K562 (cell line): ENCODE measurements around the gene FSTL1. TPM values are rescaled to one million over a fixed set of nuclear protein-coding genes. Genes with fewer than 3 reads are reported as not detected.

Experiments used
- ATAC-seq: fragments of 200-7000 bp; cut with Tn5 transposase; 3 replicates; pipeline ENCODE4 v1.9.1; 2020; ENCODE audit warnings: moderate library complexity
- BruUV-seq: library from RNA; stranded (reverse); fragments of 400-500 nt; replicated peaks from 2 replicates; lab custom pipeline; 2021; lab: Mats Ljungman, UMichigan
- CTCF ChIA-PET: fragments of 300-600 bp; formaldehyde crosslinking; extraction: SDS; loops from one replicate; lab custom pipeline; 2021; ENCODE audit warnings: low intra/inter-chr PET ratio; lab: Yijun Ruan, JAX
- POLR2A ChIA-PET: fragments of 300-600, 350-650 bp; sonication (Branson Sonifier 250); formaldehyde crosslinking; extraction: SDS; loops from one replicate; lab custom pipeline; 2021; ENCODE audit warnings: antibody characterized with exemption, inconsistent platforms; lab: Yijun Ruan, JAX
- DNase-seq, 4 experiments: peaks; one replicate each; pipeline versions ENCODE4 v3.0.0 to v3.0.0-alpha.2; 2011 to 2018; ENCODE audit warnings: low spot score in 3 of 4, mixed read lengths in 3 of 4; ENCODE audit errors: extremely low read depth in 1 of 4
- FAIRE-seq: peaks from 2 replicates; lab custom pipeline; 2011; peaks lifted over from hg19 to GRCh38; lab: Jason Lieb, UNC
- H2AFZ ChIP-seq: 2 replicates; pipeline ENCODE4 v1.6.0; 2011; ENCODE audit warnings: low read depth, low read length, control low read depth, inconsistent platforms
- H3K27ac ChIP-seq: fragments of 200-600 bp; 3 replicates; pipeline ENCODE4 v1.8.0; 2011; ENCODE audit warnings: low read depth, mild to moderate bottlenecking, control low read depth, inconsistent platforms, low read length, moderate library complexity, mixed read lengths; ENCODE audit errors: extremely low read depth
- H3K27me3 ChIP-seq, 2 experiments: fragments of 300-600 bp in 1 of 2; 2 replicates in 1 of 2; 3 replicates in 1 of 2; pipeline versions ENCODE4 v1.6.0 to v1.8.0; 2011; ENCODE audit warnings: inconsistent platforms in 2 of 2, low read length in 2 of 2, mild to moderate bottlenecking in 1 of 2, mixed read lengths in 1 of 2, moderate library complexity in 1 of 2; ENCODE audit not compliant: control insufficient read depth in 2 of 2, insufficient read depth in 2 of 2
- H3K36me3 ChIP-seq: fragments of 300-600 bp; 3 replicates; pipeline ENCODE4 v1.8.0; 2011; ENCODE audit warnings: mild to moderate bottlenecking, low read length, inconsistent platforms; ENCODE audit not compliant: control insufficient read depth, insufficient read depth
- H3K4me1 ChIP-seq, 2 experiments: fragments of 200-600 bp in 1 of 2; replicated peaks in 1 of 2; 2 replicates in 1 of 2; 3 replicates in 1 of 2; pipeline versions ENCODE4 v1.5.1 to v1.8.0; 2011; ENCODE audit warnings: inconsistent platforms in 2 of 2, low read length in 2 of 2, mild to moderate bottlenecking in 1 of 2, mixed read lengths in 1 of 2, moderate library complexity in 1 of 2; ENCODE audit not compliant: control insufficient read depth in 2 of 2, insufficient read depth in 2 of 2
- H3K4me2 ChIP-seq: 2 replicates; pipeline ENCODE4 v1.6.1; 2011; ENCODE audit warnings: low read length, control low read depth, inconsistent platforms, mixed read lengths; ENCODE audit not compliant: insufficient read depth
- H3K4me3 ChIP-seq: fragments of 200-600 bp; sonication (generic), shearing (Covaris generic); 2 replicates; pipeline ENCODE4 v1.5.1; 2016; ENCODE audit warnings: control low read depth, inconsistent platforms
- H3K79me2 ChIP-seq: fragments of 200-600 bp; 3 replicates; pipeline ENCODE4 v1.8.0; 2011; ENCODE audit warnings: low read length, inconsistent platforms; ENCODE audit not compliant: control insufficient read depth, insufficient read depth
- H3K9ac ChIP-seq, 2 experiments: 2 replicates each; pipeline versions ENCODE4 v1.6.0 to v1.6.1; 2011; ENCODE audit warnings: low read depth in 2 of 2, low read length in 2 of 2, control low read depth in 1 of 2, inconsistent platforms in 1 of 2, mild to moderate bottlenecking in 1 of 2, mixed read lengths in 1 of 2; ENCODE audit not compliant: insufficient read depth in 1 of 2
- H3K9me1 ChIP-seq: one replicate; pipeline ENCODE4 v1.6.0; 2011; ENCODE audit warnings: inconsistent platforms, mild to moderate bottlenecking, low read length, moderate library complexity; ENCODE audit not compliant: control insufficient read depth, insufficient read depth
- H3K9me3 ChIP-seq: replicated peaks from 2 replicates; pipeline ENCODE4 v1.5.1; 2011; ENCODE audit warnings: low read depth, low read length, inconsistent platforms; ENCODE audit not compliant: control insufficient read depth, insufficient read depth
- H4K20me1 ChIP-seq: replicated peaks from 2 replicates; pipeline ENCODE4 v1.6.1; 2011; ENCODE audit warnings: low read length, inconsistent platforms, mixed read lengths; ENCODE audit not compliant: control insufficient read depth, insufficient read depth
- MTA2 ChIP-seq: fragments of 450-650 bp; IDR thresholded peaks from 2 replicates; pipeline ENCODE4 v1.6.1; 2016; ENCODE audit warnings: low read depth
- RNF2 ChIP-seq: sonication (generic); IDR thresholded peaks from 2 replicates; pipeline ENCODE4 v1.6.1; 2016
- SMARCC2 ChIP-seq: fragments of 450-650 bp; IDR thresholded peaks from 2 replicates; pipeline ENCODE4 v1.6.1; 2017; ENCODE audit warnings: antibody characterized with exemption, moderate library complexity, mild to moderate bottlenecking, low read depth
- TBL1XR1 ChIP-seq, 2 experiments: IDR thresholded peaks; 2 replicates each; pipeline ENCODE4 v1.6.1; 2012; ENCODE audit warnings: improper control_type of control experiment in 2 of 2, low read length in 2 of 2, mild to moderate bottlenecking in 1 of 2
- ZNF311 ChIP-seq: fragments of 250-450 bp; sonication (Bioruptor Pico); IDR thresholded peaks from 2 replicates; pipeline ENCODE4 v1.4.0; 2020; ENCODE audit warnings: mild to moderate bottlenecking, moderate library complexity
- ZNF561 ChIP-seq: fragments of 450-650 bp; formaldehyde crosslinking; conservative IDR thresholded peaks from 2 replicates; pipeline ENCODE4 v1.4.0; 2020; ENCODE audit warnings: mild to moderate bottlenecking, moderate library complexity
- WGBS: fragments of 100-300 bp; shearing (Covaris generic); methylation state at CpG from one replicate; pipeline ENCODE4 v1.1.6; 2016; ENCODE audit warnings: low coverage, mixed read lengths; ENCODE audit not compliant: insufficient coverage; ENCODE audit errors: missing lambda C conversion rate; 5-methylcytosine and 5-hydroxymethylcytosine counted together
- in situ Hi-C: fragments of 300-500 bp; cut with MboI; formaldehyde crosslinking; loops from 4 replicates; pipeline ENCODE4 v1.15.0; 2018; ENCODE audit warnings: inconsistent platforms, mixed read lengths
- intact Hi-C: fragments of 100-400 bp; cut with micrococcal nuclease; formaldehyde crosslinking; loops from 2 replicates; pipeline ENCODE4 v1.14.2; 2022
- polyA plus RNA-seq, 8 experiments: library from polyadenylated mRNA; depleted of rRNA in 4 of 8; stranded (reverse) in 5 of 8; unstranded in 3 of 8; fragments of >200 nt; fragmentation: Nextera tagmentation in 2 of 8; fragmentation: Illumina TruSeq in 1 of 8; extraction: Ambion mirVana in 2 of 8; extraction: Trizol in 1 of 8; gene quantifications; 2 replicates each; pipeline versions ENCODE4 v1.2.1 to v1.2.3, GENCODE V29; 2011 to 2014; ENCODE audit warnings: inconsistent platforms in 1 of 8, missing spikeins in 1 of 8
- total RNA-seq, 7 experiments: library from RNA; depleted of rRNA in 6 of 7; stranded (reverse); fragments of >200 nt in 6 of 7; fragmentation: Illumina TruSeq in 2 of 7; extraction: Trizol in 2 of 7; gene quantifications; 2 replicates each; pipeline versions ENCODE4 v1.2.1 to v1.2.3, GENCODE V29; 2011 to 2021; ENCODE audit warnings: low replicate concordance in 1 of 7
- TF ChIP-seq, protein P1 (sequence below): IDR thresholded peaks from 2 replicates; pipeline ENCODE4 v1.6.1; 2011; ENCODE audit not compliant: insufficient read length; ENCODE audit errors: extremely low read depth

FSTL1 gene
- total and polyA plus RNA-seq, 9 of the 15 experiments (the other 6 are each of a cell fraction or from before 2014, with no cell fraction given) = 0.01 to 0.58 (median 0.08) TPM; not detected in 2

DNA sequence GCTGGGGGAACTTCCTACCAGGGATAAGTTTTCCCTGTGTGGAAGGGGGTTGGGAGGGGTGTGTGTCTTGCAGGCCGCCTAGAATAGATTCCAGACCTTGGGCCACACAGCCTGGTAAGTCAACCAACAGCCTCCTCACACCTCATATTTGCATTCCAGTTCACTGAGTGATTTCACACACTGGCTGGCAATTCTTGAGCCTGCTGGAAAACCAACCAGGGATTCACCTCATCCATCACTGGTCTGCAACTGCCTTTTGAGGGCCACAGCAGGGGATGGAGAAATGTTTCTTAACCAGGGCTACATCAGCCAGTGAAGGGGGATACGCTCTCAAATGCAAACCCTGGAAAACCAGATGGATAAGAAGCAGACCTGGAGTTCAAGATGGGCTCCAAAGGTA lies 2.0 kb downstream of the FSTL1 start:
- no peak overlapping the region for H3K4me3 ChIP-seq
- H3K36me3 ChIP-seq = no peaks in the 10 kb centered on the region
- peaks cover 0 to 10% of the 10 kb centered on the region in 2 experiments; a peak in 2 of 5 replicates for H3K4me1 ChIP-seq
- H3K79me2 ChIP-seq = no peaks in the 10 kb centered on the region
- ChIA-PET POLR2A (no interaction called here), CTCF (no interaction called here)
- H2AFZ ChIP-seq = no peak overlapping the region
- in situ Hi-C loops = loop anchor here (25.0 kb wide), 1 partner anchor 561 kb away; no protein-coding TSS in a partner anchor
- WGBS = 7% methylated on average over 2 of the region's 2 CpGs
- H3K27ac ChIP-seq = no peak overlapping the region
- no peaks in the 10 kb centered on the region for H3K9me3 ChIP-seq
- DNase-seq (no peak), FAIRE-seq (no peak), ATAC-seq (no peak)
- H3K9me1 ChIP-seq = no peaks in the 10 kb centered on the region
- BruUV-seq = no TSS peak
- intact Hi-C loops = no loop called here
- H3K9ac ChIP-seq = no peak overlapping the region
- H3K4me2 ChIP-seq = no peak overlapping the region
- peaks cover 7 to 21% of the 10 kb centered on the region in 2 experiments; a peak in 4 of 5 replicates for H3K27me3 ChIP-seq
- TF ChIP-seq ZNF561 = no peak
- no peak for TF ChIP-seq RNF2
- TF ChIP-seq, protein P1, sequence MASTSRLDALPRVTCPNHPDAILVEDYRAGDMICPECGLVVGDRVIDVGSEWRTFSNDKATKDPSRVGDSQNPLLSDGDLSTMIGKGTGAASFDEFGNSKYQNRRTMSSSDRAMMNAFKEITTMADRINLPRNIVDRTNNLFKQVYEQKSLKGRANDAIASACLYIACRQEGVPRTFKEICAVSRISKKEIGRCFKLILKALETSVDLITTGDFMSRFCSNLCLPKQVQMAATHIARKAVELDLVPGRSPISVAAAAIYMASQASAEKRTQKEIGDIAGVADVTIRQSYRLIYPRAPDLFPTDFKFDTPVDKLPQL = no peak
- TF ChIP-seq SMARCC2 = no peak
- no peak for TF ChIP-seq ZNF311
- no peak for TF ChIP-seq MTA2
- no peak for TF ChIP-seq TBL1XR1 (IDR thresholded peaks at IDR 0.05; ENCODE audit: low read length in 2 of 2)
- H4K20me1 ChIP-seq = no peaks in the 10 kb centered on the region
